H1 (cell line): ENCODE results near the gene GJD2. TPM values are rescaled to one million over a fixed set of nuclear protein-coding genes. Genes with fewer than 3 reads are reported as not detected.
A peak's percentile ranks its signal among the peaks of the same experiment; 100 is the strongest.

Source experiments
- CTCF ChIA-PET: fragments of 300-600 bp; sonication (Branson Sonifier 250); formaldehyde crosslinking; loops from one replicate; lab custom pipeline; 2021; ENCODE audit not compliant: partially characterized antibody; lab: Charles Lee
- POLR2A ChIA-PET: fragments of 300-600 bp; sonication (Branson Sonifier 250); formaldehyde crosslinking; loops from one replicate; lab custom pipeline; 2021; ENCODE audit warnings: inconsistent platforms; ENCODE audit not compliant: partially characterized antibody; lab: Charles Lee
- DNase-seq, 2 experiments: peaks; one replicate each; pipeline versions ENCODE4 v3.0.0 to v3.0.0-alpha.2; 2010 to 2022; ENCODE audit warnings: low spot score in 2 of 2, low read depth in 1 of 2, mixed read lengths in 1 of 2
- FAIRE-seq: peaks from 2 replicates; lab custom pipeline; 2011; peaks lifted over from hg19 to GRCh38; lab: Jason Lieb, UNC
- H2AFZ ChIP-seq: 2 replicates; pipeline ENCODE4 v1.8.1; 2012; ENCODE audit warnings: low read length, inconsistent platforms
- H2AK5ac ChIP-seq: 2 replicates; pipeline ENCODE4 v1.6.1; 2013; ENCODE audit warnings: low read depth, low read length
- H2BK120ac ChIP-seq: replicated peaks from 2 replicates; pipeline ENCODE3; 2013; ENCODE audit warnings: low read depth, low read length, inconsistent platforms
- H2BK12ac ChIP-seq: 2 replicates; pipeline ENCODE4 v1.6.1; 2013; ENCODE audit warnings: low read depth, low read length
- H2BK15ac ChIP-seq: 2 replicates; pipeline ENCODE4 v1.6.1; 2013; ENCODE audit warnings: low read length
- H2BK20ac ChIP-seq: 2 replicates; pipeline ENCODE4 v1.6.1; 2013; ENCODE audit warnings: low read length
- H2BK5ac ChIP-seq: 2 replicates; pipeline ENCODE4 v1.6.1; 2013; ENCODE audit warnings: low read depth, low read length
- H3K14ac ChIP-seq: 2 replicates; pipeline ENCODE4 v1.6.1; 2013; ENCODE audit warnings: inconsistent platforms; ENCODE audit not compliant: insufficient read length
- H3K18ac ChIP-seq: 2 replicates; pipeline ENCODE4 v1.6.1; 2013; ENCODE audit warnings: low read length; ENCODE audit errors: extremely low read depth
- H3K23ac ChIP-seq: 2 replicates; pipeline ENCODE4 v1.6.1; 2013; ENCODE audit warnings: inconsistent platforms; ENCODE audit not compliant: insufficient read length
- H3K23me2 ChIP-seq: 2 replicates; pipeline ENCODE4 v1.6.1; 2013; ENCODE audit warnings: low read depth, low read length
- H3K27ac ChIP-seq: 2 replicates; pipeline ENCODE4 v1.6.1; 2011; ENCODE audit warnings: low read depth, low read length, inconsistent platforms
- H3K27me3 ChIP-seq, 4 experiments: replicated peaks in 1 of 4; 1 replicate in 1 of 4; 2 replicates in 3 of 4; pipeline versions ENCODE4 v1.6.1 to v1.8.1; 2011 to 2013; ENCODE audit warnings: low read length in 3 of 4, mild to moderate bottlenecking in 3 of 4, inconsistent platforms in 2 of 4, mixed read lengths in 2 of 4, moderate library complexity in 1 of 4; ENCODE audit not compliant: control insufficient read depth in 3 of 4, insufficient read depth in 3 of 4; ENCODE audit errors: extremely low read depth in 1 of 4
- H3K36me3 ChIP-seq, 4 experiments: 2 replicates each; pipeline versions ENCODE4 v1.6.1 to v1.8.1; 2011 to 2013; ENCODE audit warnings: mild to moderate bottlenecking in 4 of 4, low read length in 3 of 4, moderate library complexity in 2 of 4, control low read depth in 1 of 4, inconsistent platforms in 1 of 4; ENCODE audit not compliant: insufficient read depth in 4 of 4, control insufficient read depth in 2 of 4
- H3K4ac ChIP-seq: replicated peaks from 2 replicates; pipeline ENCODE3; 2013; ENCODE audit warnings: low read length, low read depth, mixed read lengths, inconsistent platforms; ENCODE audit not compliant: insufficient read length
- H3K4me1 ChIP-seq, 4 experiments: replicated peaks in 1 of 4; 1 replicate in 1 of 4; 2 replicates in 3 of 4; pipeline versions ENCODE4 v1.6.1 to v1.8.1; 2011 to 2013; ENCODE audit warnings: low read length in 3 of 4, inconsistent platforms in 2 of 4, mixed read lengths in 1 of 4; ENCODE audit not compliant: insufficient read depth in 4 of 4, control insufficient read depth in 3 of 4
- H3K4me2 ChIP-seq, 2 experiments: 2 replicates each; pipeline versions ENCODE4 v1.6.1 to v1.8.1; 2011 to 2013; ENCODE audit warnings: low read depth in 2 of 2, low read length in 2 of 2, control low read depth in 1 of 2, inconsistent platforms in 1 of 2, mild to moderate bottlenecking in 1 of 2; ENCODE audit not compliant: insufficient read depth in 1 of 2
- H3K4me3 ChIP-seq, 4 experiments: fragments of 200-600, 300-600 bp in 1 of 4; sonication (generic), shearing (Covaris generic), sonication (Bioruptor Twin) in 1 of 4; 2 replicates each; pipeline versions ENCODE4 v1.5.1 to v1.8.1; 2011 to 2016; ENCODE audit warnings: low read length in 4 of 4, low read depth in 3 of 4, control low read depth in 2 of 4, inconsistent platforms in 2 of 4, mild to moderate bottlenecking in 2 of 4, mixed read lengths in 1 of 4, moderate library complexity in 1 of 4; ENCODE audit not compliant: insufficient read depth in 2 of 4; ENCODE audit errors: extremely low read depth in 1 of 4
- H3K56ac ChIP-seq: replicated peaks from 2 replicates; pipeline ENCODE3; 2013; ENCODE audit warnings: low read depth, mild to moderate bottlenecking, mixed read lengths, low read length, inconsistent platforms; ENCODE audit not compliant: insufficient read length
- H3K79me1 ChIP-seq: 2 replicates; pipeline ENCODE4 v1.6.1; 2013; ENCODE audit warnings: low read depth, low read length, control low read depth
- H3K79me2 ChIP-seq, 2 experiments: 2 replicates each; pipeline versions ENCODE4 v1.6.1 to v1.8.1; 2012 to 2013; ENCODE audit warnings: low read length in 2 of 2, mild to moderate bottlenecking in 2 of 2, inconsistent platforms in 1 of 2; ENCODE audit not compliant: insufficient read depth in 2 of 2, control insufficient read depth in 1 of 2
- H3K9ac ChIP-seq, 4 experiments: replicated peaks in 1 of 4; 1 replicate in 1 of 4; 2 replicates in 3 of 4; pipeline versions ENCODE4 v1.6.1 to v1.8.1; 2011 to 2013; ENCODE audit warnings: low read depth in 3 of 4, low read length in 3 of 4, control low read depth in 2 of 4, mild to moderate bottlenecking in 2 of 4, moderate library complexity in 2 of 4, inconsistent platforms in 1 of 4; ENCODE audit errors: extremely low read depth in 1 of 4
- H3K9me3 ChIP-seq, 2 experiments: 2 replicates each; pipeline versions ENCODE4 v1.6.1 to v1.8.1; 2012 to 2013; ENCODE audit warnings: mild to moderate bottlenecking in 2 of 2, moderate library complexity in 2 of 2, control low read depth in 1 of 2, inconsistent platforms in 1 of 2, low read depth in 1 of 2, low read length in 1 of 2, mixed read lengths in 1 of 2; ENCODE audit not compliant: insufficient read depth in 2 of 2
- H4K20me1 ChIP-seq, 2 experiments: replicated peaks in 1 of 2; 2 replicates each; pipeline versions ENCODE3 to v1.8.1; 2011 to 2013; ENCODE audit warnings: inconsistent platforms in 2 of 2, low read length in 2 of 2, mild to moderate bottlenecking in 1 of 2; ENCODE audit not compliant: insufficient read depth in 2 of 2, control insufficient read depth in 1 of 2
- H4K5ac ChIP-seq: 2 replicates; pipeline ENCODE4 v1.6.1; 2013; ENCODE audit warnings: low read length, low read depth, mixed read lengths, inconsistent platforms; ENCODE audit not compliant: insufficient read length
- H4K8ac ChIP-seq: 2 replicates; pipeline ENCODE4 v1.8.0; 2013; ENCODE audit warnings: mild to moderate bottlenecking, moderate library complexity, low read length, inconsistent platforms; ENCODE audit not compliant: insufficient read depth; ENCODE audit errors: extremely low read depth
- H4K91ac ChIP-seq: replicated peaks from 2 replicates; pipeline ENCODE3; 2013; ENCODE audit warnings: low read length, mixed read lengths, inconsistent platforms; ENCODE audit not compliant: insufficient read length
- BACH1 ChIP-seq: IDR thresholded peaks from 2 replicates; pipeline ENCODE4 v1.6.1; 2012; ENCODE audit warnings: low read length, improper control_type of control experiment
- BCL11A ChIP-seq, 2 experiments: IDR thresholded peaks; one replicate each; pipeline ENCODE4 v1.6.1; 2011; ENCODE audit warnings: low read depth in 2 of 2, low read length in 2 of 2, mild to moderate bottlenecking in 2 of 2
- BRCA1 ChIP-seq: IDR thresholded peaks from 2 replicates; pipeline ENCODE4 v1.6.1; 2012; ENCODE audit warnings: low read depth, low read length, improper control_type of control experiment
- CTCF ChIP-seq, 3 experiments: IDR thresholded peaks; 1 replicate in 2 of 3; 2 replicates in 1 of 3; pipeline versions ENCODE4 v1.5.1 to v1.6.1; 2011; ENCODE audit warnings: low read length in 3 of 3, mild to moderate bottlenecking in 3 of 3, inconsistent platforms in 2 of 3, low read depth in 1 of 3, moderate library complexity in 1 of 3; ENCODE audit not compliant: insufficient read depth in 1 of 3; ENCODE audit errors: control extremely low read depth in 1 of 3
- GABPA ChIP-seq: IDR thresholded peaks from 2 replicates; pipeline ENCODE4 v1.6.1; 2011; ENCODE audit warnings: mild to moderate bottlenecking, low read length, moderate library complexity, borderline replicate concordance; ENCODE audit not compliant: insufficient read depth
- KDM4A ChIP-seq: IDR thresholded peaks from one replicate; pipeline ENCODE4 v1.7.1; 2012; ENCODE audit warnings: low read depth, mild to moderate bottlenecking, moderate library complexity, low read length, inconsistent platforms; ENCODE audit not compliant: severe bottlenecking
- NRF1 ChIP-seq: IDR thresholded peaks from 2 replicates; pipeline ENCODE4 v1.6.1; 2011; ENCODE audit warnings: mild to moderate bottlenecking, low read depth, low read length, improper control_type of control experiment
- RFX5 ChIP-seq: IDR thresholded peaks from 2 replicates; pipeline ENCODE4 v1.6.1; 2011; ENCODE audit warnings: low read depth, low read length, improper control_type of control experiment, borderline replicate concordance
- RXRA ChIP-seq: IDR thresholded peaks from 2 replicates; pipeline ENCODE4 v1.6.1; 2011; ENCODE audit warnings: low read depth, mild to moderate bottlenecking, low read length, moderate library complexity; ENCODE audit not compliant: insufficient read depth
- SIRT6 ChIP-seq: IDR thresholded peaks from one replicate; pipeline ENCODE4 v1.7.1; 2012; ENCODE audit warnings: low read length, inconsistent platforms
- SP2 ChIP-seq: IDR thresholded peaks from 2 replicates; pipeline ENCODE4 v1.6.1; 2012; ENCODE audit warnings: mild to moderate bottlenecking, low read length, inconsistent platforms
- WGBS, 2 experiments: shearing (Covaris generic) in 1 of 2; methylation state at CpG; one replicate each; pipeline versions ENCODE4 v1.1.6 to v1.1.7; 2013 to 2015; ENCODE audit warnings: low lambda C conversion rate in 2 of 2, mixed read lengths in 2 of 2, inconsistent platforms in 1 of 2, low coverage in 1 of 2, missing lambda C conversion rate in 1 of 2; ENCODE audit not compliant: insufficient replicate concordance in 2 of 2, insufficient coverage in 1 of 2, insufficient read length in 1 of 2; ENCODE audit errors: extremely low coverage in 1 of 2, missing lambda C conversion rate in 1 of 2; 5-methylcytosine and 5-hydroxymethylcytosine counted together
- polyA plus RNA-seq, 7 experiments: library from polyadenylated mRNA; depleted of rRNA in 3 of 7; stranded (reverse) in 5 of 7; unstranded in 2 of 7; fragments of >200 nt in 5 of 7; fragments of 200-250 nt in 2 of 7; gene quantifications; 1 replicate in 5 of 7; 2 replicates in 1 of 7; 4 replicates in 1 of 7; pipeline versions ENCODE4 v1.2.1 to v1.2.3, GENCODE V29; 2011 to 2013; ENCODE audit warnings: missing spikeins in 2 of 7, mixed read lengths in 2 of 7
- total RNA-seq: library from RNA; stranded (reverse); fragmentation: NEBNext Ultra II Directional; extraction: Animal tissue kit (Norgen Biotek cat#: 25700); gene quantifications from 2 replicates; pipeline ENCODE4 v1.2.1, GENCODE V29; 2021

Gene GJD2
- total and polyA plus RNA-seq, 2 of the 8 experiments (the other 6 are each of a cell fraction or from before 2014, with no cell fraction given) = 0.39 to 0.54 TPM

GRCh38 chr15:34796847-34797435 lies 42.1 kb upstream of the GJD2 start:
- no peak overlapping the region for H2BK12ac ChIP-seq
- no peak for FAIRE-seq
- no peak overlapping the region for H3K23ac ChIP-seq
- no peak overlapping the region for H2BK5ac ChIP-seq
- POLR2A ChIA-PET = interaction anchor here (0.9 to 1.1 kb wide), 2 partner anchors 20 to 39 kb away, joined by 3 to 4 read pairs; no protein-coding TSS in a partner anchor
- H3K4ac ChIP-seq = no peak overlapping the region
- WGBS, 2 experiments = 90% methylated on average over 5 of the region's 5 CpGs; no CpG with 5 or more reads in 1 of the 2 experiments
- H3K79me2 ChIP-seq = no peaks in the 10 kb centered on the region
- H4K91ac ChIP-seq = no peak overlapping the region
- H4K20me1 ChIP-seq = no peaks in the 10 kb centered on the region
- H3K79me1 ChIP-seq = no peaks in the 10 kb centered on the region
- H3K14ac ChIP-seq = no peak overlapping the region
- peaks cover 2 to 28% (median 15%) of the 10 kb centered on the region in 4 experiments; a peak in 6 of 7 replicates for H3K27me3 ChIP-seq
- no peaks in the 10 kb centered on the region for H3K9me3 ChIP-seq
- peak overlapping the region; percentile 14; the same call in 1 of the 2 replicates for H2BK15ac ChIP-seq
- H3K27ac ChIP-seq = no peak overlapping the region
- no peak overlapping the region for H3K9ac ChIP-seq
- H2AK5ac ChIP-seq = no peak overlapping the region
- H3K4me1 ChIP-seq = peaks cover 4 to 14% (median 8%) of the 10 kb centered on the region in 4 experiments; a peak in 6 of 7 replicates
- H2BK120ac ChIP-seq = no peak overlapping the region
- no peak overlapping the region for H4K8ac ChIP-seq
- H3K36me3 ChIP-seq = peaks cover 0 to 11% (median 0%) of the 10 kb centered on the region in 4 experiments; a peak in 1 of 8 replicates
- H3K4me2 ChIP-seq = no peak overlapping the region
- peaks cover 2% of the 10 kb centered on the region; the same call in 1 of the 2 replicates for H3K23me2 ChIP-seq
- no peak overlapping the region for H2AFZ ChIP-seq
- DNase-seq = no peak
- H3K18ac ChIP-seq = no peak overlapping the region
- no peak overlapping the region for H2BK20ac ChIP-seq
- H3K4me3 ChIP-seq = no peak overlapping the region
- CTCF ChIA-PET = interaction anchor here (0.8 to 1.0 kb wide), 3 partner anchors 17 to 88 kb away, joined by 3 to 4 read pairs (median 3); no protein-coding TSS in a partner anchor
- no peak overlapping the region for H4K5ac ChIP-seq
- no peak overlapping the region for H3K56ac ChIP-seq
- no peak for TF ChIP-seq CTCF (IDR thresholded peaks at IDR 0.05; ENCODE audit: control extremely low read depth in 1 of 3, insufficient read depth in 1 of 3, low read depth in 1 of 3, low read length in 3 of 3)
- no peak for TF ChIP-seq SP2
- TF ChIP-seq BACH1 = no peak
- no peak for TF ChIP-seq SIRT6
- TF ChIP-seq BRCA1 = no peak
- TF ChIP-seq RFX5 = no peak
- TF ChIP-seq GABPA = no peak
- no peak for TF ChIP-seq NRF1
- TF ChIP-seq RXRA = no peak
- no peak for TF ChIP-seq BCL11A (IDR thresholded peaks at IDR 0.05; ENCODE audit: low read depth in 2 of 2, low read length in 2 of 2)
- no peak for TF ChIP-seq KDM4A
